NCI-H345 treated with DMSO at 0.1 percent for 48 hours (cell line): ENCODE measurements around the gene NSF.

Experiments used
- DNase-seq: peaks from one replicate; lab custom pipeline; 2025; ENCODE audit not compliant: unreplicated experiment; lab: John Stamatoyannopoulos, UW

NSF gene

DNA sequence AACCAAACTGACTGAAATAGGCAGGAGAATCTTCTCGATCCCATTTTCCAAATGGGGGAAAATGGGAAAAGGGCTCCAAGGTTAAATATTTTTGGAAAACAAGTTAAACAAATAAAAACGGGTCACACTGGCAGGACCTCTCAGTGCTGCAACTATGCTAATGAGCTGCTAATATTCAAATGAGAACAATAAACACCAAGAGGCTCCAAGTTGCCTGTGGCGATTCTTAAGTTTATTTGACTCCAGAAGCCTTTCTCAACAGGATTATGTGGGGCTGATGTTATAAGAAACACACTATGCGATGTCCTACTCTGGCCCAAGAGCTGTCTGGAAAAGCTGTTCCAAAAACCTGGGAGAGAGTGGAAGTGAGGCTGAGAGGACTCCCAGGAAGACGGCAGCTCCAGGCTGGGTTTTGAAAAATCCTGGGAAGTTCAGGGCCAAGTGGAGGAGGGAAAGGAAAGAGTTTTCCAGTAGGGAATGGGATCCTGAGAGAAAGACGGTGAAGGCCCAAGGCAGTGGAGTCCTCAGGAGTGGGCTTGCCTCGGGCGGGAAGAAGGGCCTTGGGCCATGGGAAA lies 206.6 kb downstream of the NSF start:
- no peak for DNase-seq

DNA sequence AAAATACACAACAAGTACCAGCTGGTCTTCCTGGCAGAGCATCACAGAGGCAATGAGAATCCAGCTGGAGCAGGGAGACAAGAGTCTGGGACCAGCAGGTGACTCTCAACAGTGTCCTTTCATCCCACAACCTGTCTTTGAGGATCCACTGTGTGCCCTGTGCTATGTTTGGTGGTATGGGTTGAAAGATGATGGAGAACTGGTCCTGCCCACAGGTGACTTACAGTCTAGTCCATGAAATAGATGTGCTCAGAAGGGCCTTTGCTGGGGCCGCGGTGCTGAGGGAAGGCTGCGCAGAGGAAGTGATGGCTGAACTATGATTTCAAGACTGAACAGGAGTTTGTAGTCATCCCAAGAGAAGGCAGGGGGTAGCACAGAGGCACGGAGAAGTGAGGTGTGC lies 210.1 kb downstream of the NSF start:
- no peak for DNase-seq

DNA sequence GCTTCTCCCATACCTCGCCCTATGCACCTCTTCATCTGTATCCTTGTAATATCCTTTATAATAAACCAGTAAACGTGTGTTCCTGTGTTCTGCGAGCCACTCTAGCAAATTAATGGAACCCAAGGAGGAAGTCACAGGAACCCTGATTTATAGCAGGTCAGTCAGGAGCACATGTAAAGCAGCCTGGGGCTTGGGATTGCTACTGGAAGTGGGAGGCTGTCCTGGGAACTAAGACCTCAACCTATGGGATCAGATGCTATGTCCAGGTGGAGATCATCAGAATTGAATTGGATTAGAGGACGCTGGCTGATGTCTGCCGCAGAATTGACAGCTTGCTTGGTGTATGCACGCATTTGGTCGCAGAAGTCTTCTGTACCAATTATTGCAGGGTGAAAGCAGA lies 212.3 kb downstream of the NSF start:
- no peak for DNase-seq

DNA sequence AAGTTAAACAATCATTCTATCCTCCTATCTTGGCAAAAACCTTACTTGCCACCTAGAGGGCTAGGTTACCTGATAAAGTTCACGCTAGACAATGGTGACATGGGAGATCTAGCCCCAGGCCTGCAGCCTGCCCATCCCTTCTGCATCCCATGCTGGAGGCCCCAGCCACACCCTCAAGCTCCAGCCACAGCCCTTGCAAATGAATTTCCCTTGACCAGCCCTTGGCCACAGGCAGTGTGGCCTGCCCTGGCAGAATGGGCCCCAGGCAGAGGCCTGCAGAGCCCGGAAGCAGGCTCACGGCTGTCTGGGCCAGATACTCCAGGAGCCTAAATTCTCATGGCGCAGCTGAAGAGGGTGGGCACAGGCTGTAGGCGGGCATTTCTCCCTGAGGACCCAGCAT lies 213.1 kb downstream of the NSF start:
- DNase-seq = no peak

DNA sequence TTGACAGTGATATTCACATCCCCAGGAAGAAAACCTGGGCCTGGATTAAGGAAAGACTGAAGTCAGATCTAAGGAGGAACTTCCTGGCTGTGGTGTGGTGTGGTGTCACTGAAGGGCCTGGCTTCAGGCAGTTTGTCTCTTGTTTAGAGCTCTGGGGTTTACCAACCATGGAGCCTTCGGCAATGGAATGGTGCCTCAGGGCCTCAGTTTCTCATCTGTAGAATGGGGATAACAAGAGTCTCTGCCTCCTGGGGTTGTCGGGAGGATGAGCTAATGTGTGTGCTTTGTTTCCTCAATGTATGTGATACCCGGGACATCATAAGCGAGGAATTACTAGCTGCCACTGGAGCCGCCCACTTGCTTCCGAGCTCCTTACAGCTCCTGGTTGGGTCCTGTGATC lies 215.3 kb downstream of the NSF start:
- no peak for DNase-seq
